IMR-90 (cell line): Measurements from ENCODE around the gene MDM1. TPM values are rescaled to one million over a fixed set of nuclear protein-coding genes. Genes with fewer than 3 reads are reported as not detected.

Experiments used
- ATAC-seq: fragments of 200-7000 bp; cut with Tn5 transposase; 2 replicates; pipeline ENCODE4 v1.9.1; 2020; ENCODE audit warnings: low read depth, mild to moderate bottlenecking, moderate library complexity
- BruUV-seq: library from RNA; stranded (reverse); fragments of 400-500 nt; replicated peaks from 2 replicates; lab custom pipeline; 2021; lab: Mats Ljungman, UMichigan
- CTCF ChIA-PET: fragments of 300-600 bp; formaldehyde crosslinking; extraction: SDS; loops from one replicate; lab custom pipeline; 2021; ENCODE audit warnings: antibody characterized with exemption; lab: Yijun Ruan, JAX
- POLR2A ChIA-PET: fragments of 300-600 bp; sonication (Branson Sonifier 250); formaldehyde crosslinking; loops from one replicate; lab custom pipeline; 2022; ENCODE audit warnings: antibody characterized with exemption; ENCODE audit not compliant: unreplicated experiment; lab: Charles Lee
- DNase-seq: peaks from one replicate; pipeline ENCODE4 v3.0.0; 2013
- H2AFZ ChIP-seq: replicated peaks from 2 replicates; pipeline ENCODE3; 2013; ENCODE audit warnings: low read length, mild to moderate bottlenecking; ENCODE audit not compliant: poor library complexity
- H2AK5ac ChIP-seq: 2 replicates; pipeline ENCODE4 v1.6.1; 2013; ENCODE audit warnings: low read depth, low read length, inconsistent platforms
- H2AK9ac ChIP-seq: replicated peaks from 2 replicates; pipeline ENCODE3; 2013; ENCODE audit warnings: mild to moderate bottlenecking, low read depth, low read length, moderate library complexity; ENCODE audit not compliant: poor library complexity
- H2BK120ac ChIP-seq: 2 replicates; pipeline ENCODE4 v1.6.1; 2013; ENCODE audit warnings: low read depth, low read length, inconsistent platforms
- H2BK15ac ChIP-seq: 3 replicates; pipeline ENCODE4 v1.6.1; 2013; ENCODE audit warnings: low read depth, low read length, inconsistent platforms
- H2BK20ac ChIP-seq: 2 replicates; pipeline ENCODE4 v1.6.1; 2013; ENCODE audit warnings: low read depth, mild to moderate bottlenecking, inconsistent platforms, low read length, moderate library complexity
- H2BK5ac ChIP-seq: 2 replicates; pipeline ENCODE4 v1.6.1; 2013; ENCODE audit warnings: mild to moderate bottlenecking, low read depth, low read length, inconsistent platforms; ENCODE audit not compliant: poor library complexity, severe bottlenecking
- H3K14ac ChIP-seq: replicated peaks from 2 replicates; pipeline ENCODE4 v1.6.1; 2013; ENCODE audit warnings: low read depth, low read length, inconsistent platforms
- H3K18ac ChIP-seq: 2 replicates; pipeline ENCODE4 v1.6.1; 2013; ENCODE audit warnings: low read depth, low read length, control low read depth
- H3K23ac ChIP-seq: 2 replicates; pipeline ENCODE4 v1.6.1; 2013; ENCODE audit warnings: low read depth, low read length, inconsistent platforms
- H3K27ac ChIP-seq: 2 replicates; pipeline ENCODE4 v1.5.1; 2013; ENCODE audit warnings: mild to moderate bottlenecking, control low read depth, low read length; ENCODE audit not compliant: insufficient read depth
- H3K27me3 ChIP-seq: 2 replicates; pipeline ENCODE4 v1.6.1; 2013; ENCODE audit warnings: low read length; ENCODE audit not compliant: control insufficient read depth, insufficient read depth
- H3K36me3 ChIP-seq: 2 replicates; pipeline ENCODE4 v1.6.1; 2013; ENCODE audit warnings: low read length, mixed read lengths; ENCODE audit not compliant: control insufficient read depth, insufficient read depth
- H3K4ac ChIP-seq: 2 replicates; pipeline ENCODE4 v1.6.1; 2013; ENCODE audit warnings: low read depth, low read length, inconsistent platforms
- H3K4me1 ChIP-seq: 2 replicates; pipeline ENCODE4 v1.6.1; 2013; ENCODE audit warnings: low read length, mixed read lengths; ENCODE audit not compliant: control insufficient read depth, insufficient read depth
- H3K4me2 ChIP-seq: 2 replicates; pipeline ENCODE4 v1.6.1; 2013; ENCODE audit warnings: low read depth, mild to moderate bottlenecking, control low read depth, low read length, moderate library complexity
- H3K4me3 ChIP-seq: 2 replicates; pipeline ENCODE4 v1.5.1; 2013; ENCODE audit warnings: low read depth, mild to moderate bottlenecking, control low read depth, low read length, moderate library complexity; ENCODE audit not compliant: insufficient read depth
- H3K56ac ChIP-seq: 2 replicates; pipeline ENCODE4 v1.6.1; 2013; ENCODE audit warnings: low read length, inconsistent platforms; ENCODE audit not compliant: insufficient read depth; ENCODE audit errors: extremely low read depth
- H3K79me1 ChIP-seq, 2 experiments: 2 replicates each; pipeline ENCODE4 v1.6.1; 2013; ENCODE audit warnings: low read length in 2 of 2, inconsistent platforms in 1 of 2, low read depth in 1 of 2
- H3K9ac ChIP-seq: 2 replicates; pipeline ENCODE4 v1.6.1; 2013; ENCODE audit warnings: low read depth, low read length, control low read depth
- H3K9me1 ChIP-seq: 2 replicates; pipeline ENCODE4 v1.6.1; 2013; ENCODE audit warnings: low read length, inconsistent platforms; ENCODE audit not compliant: insufficient read depth
- H3K9me3 ChIP-seq: 2 replicates; pipeline ENCODE4 v1.6.1; 2013; ENCODE audit warnings: low read length; ENCODE audit not compliant: control insufficient read depth, insufficient read depth
- H4K20me1 ChIP-seq: 2 replicates; pipeline ENCODE4 v1.6.1; 2013; ENCODE audit warnings: low read length, inconsistent platforms; ENCODE audit not compliant: insufficient read depth
- H4K5ac ChIP-seq: 2 replicates; pipeline ENCODE4 v1.6.1; 2013; ENCODE audit warnings: mild to moderate bottlenecking, low read depth, low read length, control low read depth
- H4K8ac ChIP-seq, 2 experiments: 2 replicates each; pipeline ENCODE4 v1.6.1; 2013; ENCODE audit warnings: low read depth in 2 of 2, low read length in 2 of 2, control low read depth in 1 of 2, inconsistent platforms in 1 of 2
- H4K91ac ChIP-seq: 2 replicates; pipeline ENCODE4 v1.6.1; 2013; ENCODE audit warnings: low read depth, low read length, inconsistent platforms; ENCODE audit not compliant: insufficient read depth
- CEBPB ChIP-seq: IDR thresholded peaks from 2 replicates; pipeline ENCODE4 v1.6.1; 2012; ENCODE audit warnings: low read depth, low read length, improper control_type of control experiment
- CHD1 ChIP-seq: IDR thresholded peaks from 2 replicates; pipeline ENCODE4 v1.6.1; 2012; ENCODE audit warnings: low read depth, low read length, improper control_type of control experiment
- FOS ChIP-seq: fragments of 150-350 bp; IDR thresholded peaks from 2 replicates; pipeline ENCODE4 v1.6.1; 2016; ENCODE audit warnings: low read depth, low read length
- MXI1 ChIP-seq: IDR thresholded peaks from 2 replicates; pipeline ENCODE4 v1.6.1; 2012; ENCODE audit warnings: low read depth, mild to moderate bottlenecking, low read length, moderate library complexity, borderline replicate concordance
- NFE2L2 ChIP-seq: fragments of 150-350 bp; IDR thresholded peaks from 2 replicates; pipeline ENCODE4 v1.6.1; 2016; ENCODE audit warnings: low read depth, mild to moderate bottlenecking, low read length
- RCOR1 ChIP-seq: IDR thresholded peaks from 2 replicates; pipeline ENCODE4 v1.6.1; 2012; ENCODE audit warnings: mild to moderate bottlenecking, low read length, improper control_type of control experiment; ENCODE audit not compliant: insufficient replicate concordance
- RFX5 ChIP-seq: IDR thresholded peaks from 2 replicates; pipeline ENCODE4 v1.8.0; 2012; ENCODE audit warnings: low read depth, mild to moderate bottlenecking, low read length, moderate library complexity
- WGBS, 2 experiments: methylation state at CpG; one replicate each; pipeline versions ENCODE4 v1.1.5 to v1.1.7; 2013; ENCODE audit warnings: missing lambda C conversion rate in 2 of 2; ENCODE audit not compliant: insufficient read length in 1 of 2; ENCODE audit errors: extremely low coverage in 2 of 2; 5-methylcytosine and 5-hydroxymethylcytosine counted together
- dilution Hi-C: fragments of 300-500 bp; cut with HindIII; formaldehyde crosslinking; loops from one replicate; pipeline ENCODE4 v1.14.3; 2018; ENCODE audit warnings: low sequenced_read_pairs; ENCODE audit not compliant: unreplicated experiment
- in situ Hi-C: fragments of 300-500 bp; cut with MboI; formaldehyde crosslinking; loops from 3 replicates; pipeline ENCODE4 v1.14.3; 2019; ENCODE audit warnings: low sequenced_read_pairs, inconsistent platforms, mixed read lengths
- intact Hi-C: fragments of 100-400 bp; cut with micrococcal nuclease; formaldehyde crosslinking; loops from 2 replicates; pipeline ENCODE4 v1.10.0; 2022
- polyA plus RNA-seq, 3 experiments: library from polyadenylated mRNA; depleted of rRNA; stranded (reverse); fragments of >200 nt; gene quantifications; 2 replicates each; pipeline ENCODE4 v1.2.3, GENCODE V29; 2012; ENCODE audit warnings: low replicate concordance in 1 of 3
- total RNA-seq: library from RNA; depleted of rRNA; stranded (reverse); fragments of >200 nt; gene quantifications from 2 replicates; pipeline ENCODE4 v1.2.3, GENCODE V29; 2012
- TF ChIP-seq, protein P1 (sequence below): conservative IDR thresholded peaks from 2 replicates; pipeline ENCODE4 v1.5.1; 2012; ENCODE audit warnings: mild to moderate bottlenecking, low read depth, low read length, improper control_type of control experiment

The MDM1 gene
- total and polyA plus RNA-seq, 2 of the 4 experiments (the other 2 are of a cell fraction), result 5.6 to 5.7 TPM

DNA sequence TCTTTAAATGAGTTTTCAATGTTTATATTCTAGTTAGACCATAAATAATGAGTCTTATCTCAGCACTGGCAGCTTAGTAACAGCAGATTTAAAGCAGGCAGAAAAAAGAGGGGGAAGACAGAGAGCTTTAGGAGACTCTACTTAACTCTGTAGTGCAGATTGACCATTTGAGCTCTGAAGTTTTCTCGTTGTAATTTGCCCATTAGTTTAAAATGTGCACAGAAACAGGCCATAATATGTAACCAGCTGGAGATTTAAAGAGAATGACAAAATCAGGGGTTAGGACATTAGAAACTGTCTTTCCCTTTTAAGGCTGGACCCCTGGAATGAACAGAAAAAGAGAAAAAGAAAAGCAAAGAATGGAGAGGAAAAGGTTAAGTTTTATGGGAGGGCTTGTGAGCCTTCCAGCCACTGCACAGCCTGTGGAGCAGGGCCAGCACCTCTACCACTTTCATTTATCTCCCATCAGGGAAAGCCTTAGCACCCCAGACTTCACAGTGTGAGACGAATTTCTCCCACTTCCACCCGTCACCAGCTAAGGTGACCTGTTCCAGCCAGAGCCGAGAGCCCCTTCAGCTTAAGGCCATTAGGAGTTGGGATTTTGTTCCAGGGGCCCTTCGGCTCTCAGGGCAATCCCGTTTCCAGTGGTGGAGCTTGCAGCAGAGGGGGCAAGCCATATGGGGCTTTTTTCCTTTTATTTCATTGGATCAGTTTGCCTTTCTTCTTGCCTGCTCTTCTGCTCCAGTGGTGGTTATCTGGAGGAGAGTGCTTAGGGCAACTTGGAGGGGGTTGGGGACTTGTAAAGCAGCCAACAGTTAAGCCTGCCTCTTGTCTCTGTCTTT, 86.8 kb downstream of the MDM1 start:
- Histone ChIP-seq H2AK5ac (no peak overlapping the region), H4K8ac (no peak overlapping the region), H3K14ac (no peak overlapping the region), H3K23ac (no peak overlapping the region), H2BK15ac (no peak overlapping the region), H3K79me1 (no peaks in the 10 kb centered on the region), H3K4me2 (peak overlapping the region; percentile 21; the same call in 1 of the 2 replicates), H2BK5ac (no peak overlapping the region), H3K9me3 (no peaks in the 10 kb centered on the region), H3K4ac (no peak overlapping the region), H2AK9ac (no peak overlapping the region), H3K4me3 (no peak overlapping the region), H3K27ac (peak overlapping the region; percentile 48; the same call in 1 of the 2 replicates), H4K91ac (no peak overlapping the region), H4K20me1 (no peaks in the 10 kb centered on the region), H3K36me3 (no peaks in the 10 kb centered on the region), H3K27me3 (peaks cover 3% of the 10 kb centered on the region; the same call in 1 of the 2 replicates), H3K9ac (0 out of 2 replicates have a peak overlapping the region, but pooled peaks have one; percentile 22), H3K9me1 (no peaks in the 10 kb centered on the region), H3K4me1 (peaks cover 4% of the 10 kb centered on the region), H4K5ac (no peak overlapping the region; the same call in 1 of the 2 replicates), H2BK20ac (no peak overlapping the region), H2AFZ (no peak overlapping the region), H2BK120ac (no peak overlapping the region), H3K18ac (peak overlapping the region; percentile 6; the same call in 1 of the 2 replicates), H3K56ac (no peak overlapping the region)
- 7% methylated on average over 3 of the region's 6 CpGs; no CpG with 5 or more reads in 1 of the 2 experiments for WGBS, 2 experiments
- TF ChIP-seq NFE2L2 (no peak), CEBPB (no peak), RCOR1 (no peak), RFX5 (no peak), CHD1 (no peak), FOS (no peak), MXI1 (no peak)
- TF ChIP-seq, protein P1, sequence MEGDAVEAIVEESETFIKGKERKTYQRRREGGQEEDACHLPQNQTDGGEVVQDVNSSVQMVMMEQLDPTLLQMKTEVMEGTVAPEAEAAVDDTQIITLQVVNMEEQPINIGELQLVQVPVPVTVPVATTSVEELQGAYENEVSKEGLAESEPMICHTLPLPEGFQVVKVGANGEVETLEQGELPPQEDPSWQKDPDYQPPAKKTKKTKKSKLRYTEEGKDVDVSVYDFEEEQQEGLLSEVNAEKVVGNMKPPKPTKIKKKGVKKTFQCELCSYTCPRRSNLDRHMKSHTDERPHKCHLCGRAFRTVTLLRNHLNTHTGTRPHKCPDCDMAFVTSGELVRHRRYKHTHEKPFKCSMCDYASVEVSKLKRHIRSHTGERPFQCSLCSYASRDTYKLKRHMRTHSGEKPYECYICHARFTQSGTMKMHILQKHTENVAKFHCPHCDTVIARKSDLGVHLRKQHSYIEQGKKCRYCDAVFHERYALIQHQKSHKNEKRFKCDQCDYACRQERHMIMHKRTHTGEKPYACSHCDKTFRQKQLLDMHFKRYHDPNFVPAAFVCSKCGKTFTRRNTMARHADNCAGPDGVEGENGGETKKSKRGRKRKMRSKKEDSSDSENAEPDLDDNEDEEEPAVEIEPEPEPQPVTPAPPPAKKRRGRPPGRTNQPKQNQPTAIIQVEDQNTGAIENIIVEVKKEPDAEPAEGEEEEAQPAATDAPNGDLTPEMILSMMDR, result no peak
- CTCF ChIA-PET, result no interaction called here
- intact Hi-C loops, result no loop called here
- POLR2A ChIA-PET, result no interaction called here
- in situ Hi-C loops, result no loop called here
- dilution Hi-C loops, result no loop called here
- peak; percentile 24 for DNase-seq
- peak; percentile 61 for ATAC-seq
- BruUV-seq, result no TSS peak
